Left renal pelvis (tissue), 4 donors: Measurements from ENCODE around the gene CREB3. TPM values are rescaled to one million over a fixed set of nuclear protein-coding genes. Genes with fewer than 3 reads are reported as not detected.

Source experiments
- DNase-seq, 4 donors: peaks; one replicate each; pipeline ENCODE4 v3.0.0-alpha.2; 2013; ENCODE audit warnings: low read depth in 4 of 4, low spot score in 3 of 4
- polyA plus RNA-seq, 4 donors: library from polyadenylated mRNA; unstranded; fragments of 120-200 nt; gene quantifications; one replicate each; pipeline ENCODE4 v1.2.1, GENCODE V29; 2013; ENCODE audit not compliant: insufficient read length in 4 of 4

The CREB3 gene
- polyA plus RNA-seq, 4 donors = 33.8 to 43.0 (median 39.2) TPM

GRCh38 chr9:35723908-35724307, 8.6 kb upstream of the CREB3 start:
- no peak for DNase-seq

GRCh38 chr9:35725362-35725761, 7.1 kb upstream of the CREB3 start:
- DNase-seq = no peak

GRCh38 chr9:35726931-35727330, 5.5 kb upstream of the CREB3 start:
- DNase-seq = no peak

GRCh38 chr9:35727676-35728040, 4.8 kb upstream of the CREB3 start:
- no peak for DNase-seq

GRCh38 chr9:35728041-35728971, 4.2 kb upstream of the CREB3 start:
- DNase-seq = peak in 1 of 4 donors; percentile 58

- no peak for DNase-seq
These were observed 3.4 kb upstream of the CREB3 start for GRCh38 chr9:35729101-35729500.

GRCh38 chr9:35729700-35730485, 2.6 kb upstream of the CREB3 start:
- no peak for DNase-seq

- DNase-seq = no peak
These were observed 2.0 kb upstream of the CREB3 start for GRCh38 chr9:35730486-35730854.

- DNase-seq = no peak
These were observed 866 bp upstream of the CREB3 start for GRCh38 chr9:35731415-35732184.

GRCh38 chr9:35732800-35733541, 505 bp downstream of the CREB3 start:
- no peak for DNase-seq

GRCh38 chr9:35734096-35734495, 1.6 kb downstream of the CREB3 start:
- no peak for DNase-seq

GRCh38 chr9:35736201-35736633, 3.8 kb downstream of the CREB3 start:
- DNase-seq = peak in 1 of 4 donors; percentile 56

- DNase-seq = no peak
These were observed 4.7 kb downstream of the CREB3 start for GRCh38 chr9:35737143-35737542.

- DNase-seq = no peak
These were observed 5.7 kb downstream of the CREB3 start for GRCh38 chr9:35738186-35738585.

GRCh38 chr9:35738924-35739323, 6.5 kb downstream of the CREB3 start:
- no peak for DNase-seq

GRCh38 chr9:35740243-35740642, 7.8 kb downstream of the CREB3 start:
- DNase-seq = no peak

GRCh38 chr9:35741740-35742139, 9.3 kb downstream of the CREB3 start:
- DNase-seq = no peak

GRCh38 chr9:35743452-35743851, 11.0 kb downstream of the CREB3 start:
- DNase-seq = no peak

- no peak for DNase-seq
These were observed 11.5 kb downstream of the CREB3 start for GRCh38 chr9:35743880-35744518.

- no peak for DNase-seq
These were observed 13.1 kb downstream of the CREB3 start for GRCh38 chr9:35745569-35745968.
